HG02852 (cell line): Measurements from ENCODE around the gene GATAD2B.

ENCODE experiments used
- ATAC-seq: cut with Tn5 transposase; IDR thresholded peaks from one replicate; pipeline ENCODE4 v1.9.1; 2021; ENCODE audit warnings: mild to moderate bottlenecking, moderate library complexity; ENCODE audit not compliant: unreplicated experiment

GATAD2B gene

DNA sequence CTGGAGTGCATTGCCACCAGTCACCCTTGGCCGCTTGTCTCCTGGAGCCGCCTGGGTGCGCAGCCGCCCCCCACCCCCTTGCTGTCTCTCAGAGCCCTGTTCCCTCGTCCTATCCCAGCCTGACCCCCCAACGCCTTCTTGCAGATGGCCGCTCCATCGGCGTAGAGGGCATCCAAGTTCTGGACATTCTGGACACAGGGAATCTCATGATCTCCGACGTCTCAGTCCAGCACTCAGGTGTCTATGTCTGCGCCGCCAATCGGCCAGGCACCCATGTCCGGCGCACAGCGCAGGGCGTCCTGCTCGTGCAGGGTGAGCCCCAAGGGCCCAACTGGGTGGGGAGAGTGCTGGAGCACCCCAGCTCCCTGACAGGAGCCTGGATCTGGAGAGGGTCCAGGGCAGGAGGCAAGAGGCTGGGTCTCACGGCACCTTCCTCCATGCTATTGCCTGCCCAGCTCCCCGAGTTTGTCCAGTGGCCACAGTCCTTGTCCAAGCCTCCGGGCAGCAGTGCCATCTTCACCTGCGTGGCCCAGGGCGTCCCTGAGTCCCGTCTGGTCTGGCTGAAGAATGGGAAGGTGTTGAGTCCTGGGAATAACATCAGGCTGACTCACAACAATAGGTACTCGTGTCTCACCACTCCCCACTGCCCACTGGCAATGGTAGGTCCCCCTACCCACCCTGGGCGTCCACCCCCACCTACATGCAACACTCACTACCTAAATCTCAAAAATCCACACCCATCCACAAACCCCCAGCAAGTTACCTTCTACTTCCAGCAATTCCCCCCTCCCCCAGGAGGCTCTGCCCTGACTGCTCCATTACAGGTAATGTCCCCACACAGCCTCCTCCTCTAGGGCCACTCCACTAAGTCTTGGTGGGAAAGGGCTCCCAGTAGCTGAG, 123.0 kb downstream of the GATAD2B start:
- no peak for ATAC-seq

DNA sequence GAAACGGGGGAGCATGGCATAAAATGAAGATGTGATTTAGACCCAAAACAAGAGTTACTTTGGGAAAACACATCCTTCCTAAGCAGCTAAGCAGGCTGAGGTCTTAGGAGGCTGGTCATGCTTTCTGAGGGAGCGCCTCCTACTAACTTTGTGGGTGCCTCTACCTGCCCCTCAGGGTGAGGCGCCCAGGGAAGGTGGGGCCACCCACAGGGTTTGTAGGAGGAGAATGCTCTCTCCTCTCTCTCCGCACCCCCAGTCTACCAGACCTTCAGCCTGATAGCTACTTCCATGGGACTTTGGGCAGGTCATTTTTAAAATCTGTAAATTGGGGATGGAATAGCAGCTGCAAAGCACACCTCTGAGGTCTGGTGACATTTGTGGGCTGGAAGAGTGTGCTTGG, 123.8 kb downstream of the GATAD2B start:
- no peak for ATAC-seq

DNA sequence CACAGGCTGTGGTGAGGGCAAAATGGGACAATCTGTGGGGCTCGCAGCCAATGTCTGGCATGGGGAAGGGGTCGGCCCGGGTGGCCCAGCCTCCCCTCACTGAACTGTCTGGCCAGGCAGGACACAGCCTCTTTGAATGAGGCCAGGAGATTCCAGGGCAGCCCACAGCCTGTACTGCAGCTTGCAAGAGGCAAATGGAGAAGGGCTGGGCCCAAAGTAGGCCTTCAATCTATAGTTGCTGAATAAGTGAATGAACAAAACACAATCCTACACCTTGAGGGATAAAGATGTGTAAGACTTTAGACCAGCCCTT, 124.3 kb downstream of the GATAD2B start:
- ATAC-seq = no peak

DNA sequence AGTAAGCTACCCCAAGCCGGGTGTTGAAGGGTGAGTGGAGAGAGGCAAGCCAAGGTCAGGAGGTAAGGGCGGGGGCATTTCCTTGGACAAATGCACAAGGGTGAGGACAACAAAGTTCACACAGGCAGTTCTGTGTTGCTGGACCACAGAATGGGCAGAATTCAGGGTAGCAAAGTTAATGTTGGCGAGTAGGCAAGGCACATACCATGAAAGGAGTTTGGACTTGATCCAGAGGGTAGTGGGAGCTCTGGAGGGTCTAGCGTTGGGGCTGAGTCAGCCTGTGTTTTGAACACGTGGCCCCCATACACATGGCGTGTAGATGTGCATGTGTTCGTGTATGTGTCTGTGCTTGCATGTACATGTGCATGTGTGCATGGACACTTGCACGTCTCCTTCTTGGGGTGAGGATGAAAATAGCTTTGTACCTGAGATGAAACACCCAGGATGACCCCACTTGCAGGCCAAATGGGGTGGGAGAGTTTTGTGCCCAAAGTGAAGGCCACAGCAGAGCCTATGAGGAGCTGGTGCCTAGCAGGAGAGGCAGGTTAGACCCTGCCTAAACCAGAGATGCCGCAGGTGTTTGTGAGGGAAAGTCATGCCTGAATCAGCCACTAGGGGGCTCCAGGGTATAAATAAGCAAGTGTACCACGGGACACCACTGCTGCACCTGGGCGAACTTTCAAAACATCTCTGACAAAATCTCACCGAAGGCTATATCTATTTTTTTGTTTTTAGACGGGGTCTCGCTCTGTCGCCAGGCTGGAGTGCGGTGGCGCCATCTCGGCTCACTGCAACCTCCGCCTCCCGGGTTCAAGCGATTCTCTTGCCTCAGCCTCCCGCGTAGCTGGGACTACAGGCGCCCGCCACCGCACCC, 125.7 kb downstream of the GATAD2B start:
- ATAC-seq = no peak

DNA sequence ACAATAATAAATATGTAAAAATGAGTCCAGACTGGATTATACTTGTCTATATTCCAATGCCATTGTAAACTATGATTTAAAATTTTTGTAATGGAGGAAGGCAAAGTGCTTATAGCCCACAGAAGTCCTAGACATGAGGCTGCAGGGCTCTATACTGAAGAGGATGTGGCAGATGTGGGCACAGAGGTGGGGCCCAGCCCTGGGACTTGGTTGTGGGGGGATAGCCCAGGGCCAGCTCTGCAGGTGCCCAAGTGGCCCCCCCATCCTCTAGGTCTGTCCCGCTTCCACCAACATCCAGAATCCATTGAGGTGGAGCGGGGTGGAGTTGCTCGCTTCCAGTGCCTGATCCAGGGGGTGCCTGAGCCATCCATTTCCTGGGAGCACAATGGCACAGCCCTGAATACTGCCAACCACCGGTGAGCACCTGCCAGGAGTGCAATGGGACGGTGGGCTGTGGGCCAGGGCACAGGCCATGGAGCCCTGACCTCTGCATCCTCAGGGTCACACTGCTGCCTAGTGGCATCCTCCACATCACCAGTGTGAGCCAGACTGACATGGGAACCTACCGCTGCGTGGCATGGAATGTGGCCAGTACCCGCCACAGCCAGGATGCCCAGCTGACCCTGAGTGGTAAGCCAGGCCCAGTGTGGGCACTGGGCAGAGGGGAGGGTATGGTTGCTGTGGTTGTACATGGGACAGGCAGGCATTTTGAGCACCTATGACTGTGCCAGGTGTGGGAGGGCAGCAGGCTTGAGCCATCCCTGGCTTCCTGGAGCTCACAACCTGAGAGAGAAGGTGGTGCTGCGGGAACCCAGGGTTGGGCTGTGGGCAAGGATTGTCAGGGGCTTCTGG, 126.6 kb downstream of the GATAD2B start:
- ATAC-seq = no peak

DNA sequence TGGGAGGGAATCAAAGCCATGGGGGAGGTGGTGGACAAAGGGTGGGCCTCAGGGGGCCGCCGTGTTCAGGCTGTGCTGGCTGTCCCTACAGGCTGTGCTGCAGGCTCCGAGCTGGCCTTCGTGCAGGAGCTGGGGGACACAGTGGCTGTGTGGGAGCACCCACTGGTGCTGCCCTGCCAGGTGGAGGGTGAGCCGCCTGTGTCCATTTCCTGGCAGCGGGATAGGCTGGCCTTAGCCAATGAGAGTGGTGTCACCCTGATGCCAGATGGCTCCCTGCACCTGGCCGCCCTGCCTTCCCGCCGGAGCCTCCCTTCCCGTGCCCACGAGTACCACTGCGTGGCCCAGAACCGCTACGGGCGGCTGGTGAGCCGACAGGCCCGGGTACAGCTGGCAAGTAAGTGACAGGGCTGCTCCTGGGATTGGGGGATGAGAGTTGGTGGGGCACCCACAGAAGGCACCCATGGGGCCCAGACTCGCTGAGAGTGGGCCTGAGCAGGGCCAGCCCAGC, 127.4 kb downstream of the GATAD2B start:
- ATAC-seq = no peak

DNA sequence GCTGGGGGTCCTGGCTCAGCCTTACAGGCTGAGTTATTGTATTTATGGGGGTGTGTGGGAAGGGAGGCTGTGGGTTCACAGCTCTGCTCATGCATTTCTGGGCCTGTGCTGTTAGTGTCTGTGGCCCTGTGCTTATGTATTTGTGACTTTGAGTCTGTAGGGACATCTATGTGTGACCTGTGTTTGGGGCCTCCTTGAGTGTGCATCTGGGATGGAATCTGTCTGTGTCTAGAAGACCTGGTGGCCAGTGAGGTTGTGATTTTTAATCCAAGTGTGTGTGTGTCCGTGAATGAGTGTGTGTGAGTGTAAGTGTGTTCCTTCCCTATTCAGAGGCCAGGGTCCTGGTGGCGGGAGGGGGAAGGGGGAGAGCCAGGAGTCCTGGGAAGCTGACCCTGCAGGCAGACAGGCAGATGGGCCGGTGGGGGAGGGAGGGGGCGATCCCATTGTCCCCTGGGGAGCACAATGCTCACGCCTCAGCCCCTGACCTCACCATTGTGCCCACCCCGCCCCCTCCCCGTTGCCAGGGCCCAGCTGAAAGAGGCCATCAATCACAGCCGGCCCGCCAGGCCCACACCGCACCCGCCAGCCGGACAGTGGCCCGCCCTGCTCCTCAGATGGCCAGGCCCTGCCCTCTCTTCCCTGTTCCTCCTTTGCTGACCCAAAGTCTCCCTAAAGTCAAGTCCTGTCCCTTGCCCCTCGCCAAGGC, 128.0 kb downstream of the GATAD2B start:
- no peak for ATAC-seq

DNA sequence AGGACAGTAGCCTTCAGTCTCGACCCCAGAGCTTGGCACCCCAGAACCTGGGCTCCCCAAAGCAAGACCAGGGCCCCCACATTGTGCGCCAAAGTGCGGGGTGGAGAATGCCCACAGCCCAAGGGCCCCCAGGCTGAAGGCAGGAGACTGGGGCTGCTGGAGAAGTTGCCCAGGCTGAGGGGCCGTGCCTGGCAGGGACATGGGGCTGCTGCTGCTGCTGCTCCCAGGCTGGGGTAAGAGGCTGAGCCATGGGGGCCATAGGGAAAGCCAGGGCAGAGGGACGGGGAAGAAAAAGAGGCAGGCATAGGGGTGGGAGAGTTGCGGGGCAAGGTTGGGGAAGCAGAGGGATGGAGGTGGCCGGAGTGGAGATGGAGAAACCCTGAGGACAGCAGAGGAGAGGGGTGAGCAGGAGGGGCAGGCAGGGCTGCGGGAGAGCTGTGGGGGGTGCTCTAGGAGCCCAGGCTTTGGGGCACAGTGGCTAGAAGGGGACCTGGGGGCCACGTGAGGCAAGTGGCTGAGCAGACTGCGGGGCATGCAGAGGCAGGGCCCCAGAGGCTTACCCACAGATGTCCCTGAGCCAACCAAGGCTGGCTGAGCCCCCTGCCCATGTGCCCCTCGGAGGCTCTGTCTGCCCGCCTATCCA, 128.7 kb downstream of the GATAD2B start:
- no peak for ATAC-seq

DNA sequence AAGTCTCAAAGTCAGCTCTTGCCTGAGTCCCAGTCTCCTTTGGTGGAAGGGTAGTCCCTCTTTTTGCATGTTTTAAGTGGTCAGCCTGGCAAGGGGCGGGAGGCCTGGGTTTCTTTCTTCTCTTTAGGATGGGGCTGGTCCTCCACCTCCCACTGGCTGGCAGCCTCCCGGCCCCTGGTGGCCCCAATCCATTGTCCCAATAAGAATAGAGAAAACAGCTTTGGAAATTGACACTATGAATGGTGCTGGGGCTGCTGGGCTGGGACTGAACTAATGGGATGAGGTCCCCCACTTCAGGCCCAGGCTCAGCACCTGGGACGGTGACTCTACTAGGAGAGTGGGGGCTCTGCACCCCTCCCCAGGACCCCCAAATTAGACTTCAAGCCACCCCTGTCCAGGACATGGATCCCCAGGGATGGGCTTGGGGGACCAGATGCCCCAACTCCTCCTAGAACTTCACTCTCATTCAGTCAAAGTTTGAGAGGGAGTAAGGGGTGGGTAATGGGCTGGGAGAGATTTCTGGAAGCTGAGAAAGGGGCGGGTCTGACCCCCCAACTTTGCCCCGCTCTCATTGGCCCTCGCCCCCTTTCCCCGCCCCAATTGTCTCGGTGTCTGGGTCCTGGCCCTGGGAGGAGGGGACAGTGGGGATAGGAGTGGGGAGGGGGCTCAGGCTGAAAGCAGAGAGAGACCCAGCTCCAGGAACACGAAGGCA, 129.4 kb downstream of the GATAD2B start:
- no peak for ATAC-seq

DNA sequence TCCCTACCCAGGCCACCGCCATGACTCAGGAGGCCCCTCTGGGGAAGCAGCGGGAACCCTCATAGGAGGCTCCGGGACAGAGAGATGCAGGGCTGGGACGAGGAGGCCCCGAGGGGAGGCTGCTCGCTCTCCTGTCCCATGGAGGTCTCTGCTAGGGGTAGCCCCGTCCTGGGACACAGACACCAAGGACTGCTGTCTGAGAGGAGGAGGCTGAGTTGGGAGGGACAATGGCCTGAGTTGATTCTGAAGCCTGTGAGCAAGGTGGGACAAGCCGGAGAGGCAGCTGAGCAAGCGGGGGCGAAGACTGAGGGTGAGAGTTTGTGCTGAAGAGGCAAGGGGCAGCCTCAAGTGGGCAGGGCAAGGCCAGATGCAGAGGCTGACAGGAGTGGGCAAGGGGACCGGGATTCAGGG, 130.1 kb downstream of the GATAD2B start:
- ATAC-seq = no peak

DNA sequence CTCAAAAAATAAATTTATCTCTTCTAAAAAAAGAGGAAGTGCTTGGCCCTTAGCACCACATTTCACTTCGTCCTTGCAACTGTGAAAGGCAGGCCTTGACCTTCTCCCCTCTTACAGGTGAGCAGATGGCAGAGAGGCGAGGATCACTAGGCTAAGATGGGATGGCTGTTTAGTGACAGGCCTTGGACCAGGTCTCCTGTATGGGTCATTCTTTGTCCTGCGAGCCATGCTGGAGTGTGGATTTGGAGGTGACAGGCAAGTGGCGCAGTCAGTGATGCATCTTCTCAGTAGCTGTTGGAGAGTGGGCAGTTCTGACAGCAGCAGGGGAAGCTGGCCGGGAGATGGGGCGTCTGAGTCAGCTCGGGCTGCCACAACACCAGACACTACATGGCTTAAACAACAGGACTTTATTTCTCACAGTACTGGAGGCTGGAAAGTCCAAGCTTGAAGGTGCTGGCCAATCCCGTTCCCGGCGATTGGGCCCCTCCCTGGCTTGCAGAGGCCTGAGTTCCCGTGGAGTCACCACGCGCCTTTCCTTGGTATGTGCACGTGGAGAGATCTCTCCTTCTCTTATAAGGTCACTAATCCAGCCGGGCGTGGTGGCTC, 131.0 kb downstream of the GATAD2B start:
- ATAC-seq = peak; percentile 5

DNA sequence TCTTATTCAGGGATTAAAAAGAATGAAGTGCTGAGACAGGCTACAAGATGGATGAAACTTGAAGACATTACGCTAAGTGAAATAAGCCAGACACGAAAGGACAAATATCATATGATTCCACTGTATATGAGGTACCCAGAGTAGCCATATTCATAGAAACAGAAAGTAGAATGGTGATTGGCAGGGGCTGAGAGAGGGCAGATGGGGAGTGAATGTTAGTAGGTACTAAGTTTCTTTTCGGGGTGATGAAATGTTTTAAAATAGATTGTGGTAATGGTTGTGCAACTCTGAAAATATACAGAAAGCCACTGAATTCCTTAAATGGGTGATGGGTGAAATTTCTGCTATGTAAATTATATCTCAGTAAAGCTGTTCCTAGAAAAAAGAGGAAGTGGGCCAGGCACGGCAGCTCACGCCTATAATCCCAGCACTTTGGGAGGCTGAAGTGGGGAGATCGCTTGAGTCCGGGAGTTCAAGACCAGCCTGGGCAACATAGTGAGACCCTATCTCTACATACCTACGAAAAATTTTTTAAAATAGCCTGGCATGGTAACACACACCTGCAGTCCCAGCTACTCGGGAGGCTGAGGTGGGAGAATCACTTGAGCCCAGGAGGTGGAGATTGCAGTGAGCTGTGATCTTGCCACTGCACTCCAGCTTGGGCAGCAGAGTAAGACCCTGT, 131.7 kb downstream of the GATAD2B start:
- ATAC-seq = peak; percentile 90

DNA sequence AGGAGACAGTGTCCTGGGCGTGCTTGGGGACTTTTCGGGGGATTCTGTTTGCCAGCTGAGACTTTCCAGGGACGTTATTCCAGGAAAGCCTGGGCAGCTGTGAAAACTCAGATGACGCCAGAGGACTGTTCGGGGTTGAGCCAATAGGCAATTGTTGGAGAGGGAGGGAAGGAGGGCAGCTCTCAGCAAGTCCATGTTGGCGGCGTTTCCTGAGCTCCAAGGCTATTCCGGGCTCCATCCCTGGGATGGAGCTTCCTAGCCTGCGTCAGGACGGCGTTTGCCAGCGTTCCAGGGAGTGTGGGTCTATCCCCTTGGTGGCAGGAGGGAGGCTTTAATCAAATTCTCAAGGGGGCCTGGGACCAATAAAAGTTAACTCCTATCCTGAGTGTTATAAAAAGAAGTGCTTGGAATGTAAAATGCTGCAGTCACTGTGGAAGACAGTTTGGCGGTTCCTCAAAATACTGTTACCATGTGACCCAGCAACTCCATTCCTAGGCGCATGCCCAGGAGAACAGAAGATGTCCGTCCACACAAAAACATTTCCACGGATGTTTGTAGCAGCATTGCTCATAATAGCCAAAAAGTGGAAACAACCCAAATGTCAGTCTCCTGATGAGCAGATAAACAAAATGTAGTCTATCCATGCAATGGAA, 132.3 kb downstream of the GATAD2B start:
- ATAC-seq = no peak

DNA sequence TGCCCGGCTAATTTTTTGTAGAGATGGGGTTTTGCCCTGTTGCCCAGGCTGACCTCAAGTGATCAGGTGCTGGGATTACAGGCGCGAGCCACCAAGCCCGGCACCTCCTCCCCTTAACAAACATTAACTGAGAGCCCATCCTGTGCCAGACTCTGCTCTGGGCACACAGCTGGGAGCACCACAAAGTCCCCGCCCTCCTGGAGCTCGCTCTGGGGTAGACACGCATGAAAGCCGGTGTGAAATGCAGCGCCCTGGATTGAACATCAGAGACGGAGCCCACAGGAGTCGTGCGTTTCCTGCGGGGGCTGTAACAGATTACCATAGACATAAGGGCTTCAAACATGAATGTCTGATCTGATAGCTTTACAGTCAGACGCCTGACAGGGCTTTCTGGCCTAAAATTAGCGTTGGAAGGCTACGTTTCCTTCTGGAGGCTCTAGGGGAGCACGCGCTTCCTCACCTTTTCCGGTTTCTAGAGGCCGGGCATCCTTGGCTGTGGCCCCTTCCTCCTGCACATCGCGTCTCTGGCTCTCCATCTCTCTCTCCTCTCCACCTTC, 133.2 kb downstream of the GATAD2B start:
- no peak for ATAC-seq

DNA sequence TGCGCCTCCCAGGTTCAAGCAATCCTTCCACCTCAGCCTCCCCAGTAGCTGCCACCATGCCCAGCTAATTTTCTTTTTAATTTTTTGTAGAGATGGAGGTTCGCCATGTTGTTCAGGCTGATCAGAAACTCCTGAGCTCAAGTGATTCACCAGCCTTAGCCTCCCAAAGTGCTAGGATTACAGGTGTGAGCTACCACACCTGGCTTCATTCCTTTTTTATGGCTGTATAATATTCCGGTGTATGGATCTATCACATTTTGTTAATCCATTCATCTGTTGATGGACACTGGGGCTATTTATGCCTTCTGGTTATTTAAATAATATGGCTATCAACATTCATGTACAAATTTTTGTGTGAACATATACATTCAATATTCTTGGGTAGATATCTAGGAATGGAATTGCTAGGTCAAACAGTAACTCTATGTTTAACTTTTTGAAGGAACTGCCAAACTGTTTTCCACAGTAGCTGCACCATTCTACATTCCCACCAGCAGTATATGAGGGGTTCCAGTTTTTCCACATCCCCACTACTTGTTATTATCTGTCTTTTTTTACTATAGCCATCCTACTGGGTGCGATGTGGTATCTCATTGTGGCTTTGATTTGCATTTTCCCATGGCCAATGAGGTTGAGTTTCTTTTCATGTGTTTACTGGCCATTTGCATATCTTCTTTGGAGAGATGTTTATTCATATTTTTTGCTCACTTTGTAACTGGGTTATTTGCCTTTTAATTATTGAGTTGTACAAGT, 136.6 kb downstream of the GATAD2B start:
- no peak for ATAC-seq
